Prostate gland (tissue), 2 donors: ENCODE data around the gene PCDH9.

Experiments
- POLR2A ChIP-seq: fragments of 450-650 bp; IDR thresholded peaks from one replicate; pipeline ENCODE4 v1.6.1; 2016; ENCODE audit warnings: antibody characterized with exemption, mild to moderate bottlenecking
- POLR2AphosphoS5 ChIP-seq: sonication (generic); formaldehyde crosslinking; IDR thresholded peaks from one replicate; pipeline ENCODE4 v1.6.1; 2017; ENCODE audit warnings: antibody characterized with exemption
- TF ChIP-seq, protein P1 (sequence below), 4 experiments: fragments of 200-600 bp in 2 of 4; fragments of 450-650 bp in 2 of 4; sonication (generic) in 2 of 4; IDR thresholded peaks; 1 replicate in 3 of 4; 2 replicates in 1 of 4; pipeline ENCODE4 v1.5.1; 2016 to 2019; ENCODE audit warnings: antibody characterized with exemption in 4 of 4, mild to moderate bottlenecking in 2 of 4, moderate library complexity in 2 of 4

DNA sequence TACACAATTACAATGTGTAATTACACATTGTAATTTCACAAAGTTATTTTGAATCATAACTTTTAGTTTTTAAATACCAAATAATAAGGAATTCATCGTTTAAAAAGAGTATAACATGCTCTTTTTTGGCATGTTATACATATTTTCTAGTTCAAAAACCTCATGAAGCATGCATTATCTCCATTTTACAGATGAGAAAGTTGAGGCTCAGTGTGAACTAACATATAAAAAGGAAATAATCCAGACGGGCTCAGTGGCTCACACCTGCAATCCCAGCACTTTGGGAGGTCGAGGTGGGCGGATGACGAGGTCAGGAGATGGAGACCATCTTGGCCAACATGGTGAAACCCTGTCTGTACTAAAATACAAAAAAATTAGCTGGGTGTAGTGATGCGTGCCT, 107.9 kb downstream of the PCDH9 start:
- TF ChIP-seq, protein P1, sequence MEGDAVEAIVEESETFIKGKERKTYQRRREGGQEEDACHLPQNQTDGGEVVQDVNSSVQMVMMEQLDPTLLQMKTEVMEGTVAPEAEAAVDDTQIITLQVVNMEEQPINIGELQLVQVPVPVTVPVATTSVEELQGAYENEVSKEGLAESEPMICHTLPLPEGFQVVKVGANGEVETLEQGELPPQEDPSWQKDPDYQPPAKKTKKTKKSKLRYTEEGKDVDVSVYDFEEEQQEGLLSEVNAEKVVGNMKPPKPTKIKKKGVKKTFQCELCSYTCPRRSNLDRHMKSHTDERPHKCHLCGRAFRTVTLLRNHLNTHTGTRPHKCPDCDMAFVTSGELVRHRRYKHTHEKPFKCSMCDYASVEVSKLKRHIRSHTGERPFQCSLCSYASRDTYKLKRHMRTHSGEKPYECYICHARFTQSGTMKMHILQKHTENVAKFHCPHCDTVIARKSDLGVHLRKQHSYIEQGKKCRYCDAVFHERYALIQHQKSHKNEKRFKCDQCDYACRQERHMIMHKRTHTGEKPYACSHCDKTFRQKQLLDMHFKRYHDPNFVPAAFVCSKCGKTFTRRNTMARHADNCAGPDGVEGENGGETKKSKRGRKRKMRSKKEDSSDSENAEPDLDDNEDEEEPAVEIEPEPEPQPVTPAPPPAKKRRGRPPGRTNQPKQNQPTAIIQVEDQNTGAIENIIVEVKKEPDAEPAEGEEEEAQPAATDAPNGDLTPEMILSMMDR (IDR thresholded peaks at IDR 0.05) = no peak
- TF ChIP-seq POLR2A (no peak), POLR2AphosphoS5 (no peak)
